IPS-15b (cell line): ENCODE measurements around the gene MIDN.

Experiments used
- H3K27me3 ChIP-seq: one replicate; pipeline ENCODE4 v1.6.1; 2013; ENCODE audit warnings: low read length; ENCODE audit not compliant: control insufficient read depth, insufficient read depth
- H3K36me3 ChIP-seq: one replicate; pipeline ENCODE4 v1.6.1; 2013; ENCODE audit warnings: low read length; ENCODE audit not compliant: control insufficient read depth, insufficient read depth
- H3K4me1 ChIP-seq: one replicate; pipeline ENCODE4 v1.6.1; 2013; ENCODE audit warnings: mild to moderate bottlenecking, low read length; ENCODE audit not compliant: control insufficient read depth, insufficient read depth
- H3K4me3 ChIP-seq: one replicate; pipeline ENCODE4 v1.5.1; 2013; ENCODE audit warnings: low read depth, low read length
- H3K9ac ChIP-seq: one replicate; pipeline ENCODE4 v1.6.1; 2013; ENCODE audit warnings: low read depth, mild to moderate bottlenecking, low read length
- H3K9me3 ChIP-seq: one replicate; pipeline ENCODE4 v1.6.1; 2013; ENCODE audit warnings: mild to moderate bottlenecking, low read length; ENCODE audit not compliant: control insufficient read depth, insufficient read depth

The MIDN gene

GRCh38 chr19:1223018-1223855 is 25.1 kb upstream of the MIDN start:
- Histone ChIP-seq H3K9me3 (no peaks in the 10 kb centered on the region), H3K4me1 (no peaks in the 10 kb centered on the region), H3K27me3 (no peaks in the 10 kb centered on the region), H3K36me3 (peaks cover 67% of the 10 kb centered on the region), H3K9ac (no peak overlapping the region), H3K4me3 (no peak overlapping the region)

DNA sequence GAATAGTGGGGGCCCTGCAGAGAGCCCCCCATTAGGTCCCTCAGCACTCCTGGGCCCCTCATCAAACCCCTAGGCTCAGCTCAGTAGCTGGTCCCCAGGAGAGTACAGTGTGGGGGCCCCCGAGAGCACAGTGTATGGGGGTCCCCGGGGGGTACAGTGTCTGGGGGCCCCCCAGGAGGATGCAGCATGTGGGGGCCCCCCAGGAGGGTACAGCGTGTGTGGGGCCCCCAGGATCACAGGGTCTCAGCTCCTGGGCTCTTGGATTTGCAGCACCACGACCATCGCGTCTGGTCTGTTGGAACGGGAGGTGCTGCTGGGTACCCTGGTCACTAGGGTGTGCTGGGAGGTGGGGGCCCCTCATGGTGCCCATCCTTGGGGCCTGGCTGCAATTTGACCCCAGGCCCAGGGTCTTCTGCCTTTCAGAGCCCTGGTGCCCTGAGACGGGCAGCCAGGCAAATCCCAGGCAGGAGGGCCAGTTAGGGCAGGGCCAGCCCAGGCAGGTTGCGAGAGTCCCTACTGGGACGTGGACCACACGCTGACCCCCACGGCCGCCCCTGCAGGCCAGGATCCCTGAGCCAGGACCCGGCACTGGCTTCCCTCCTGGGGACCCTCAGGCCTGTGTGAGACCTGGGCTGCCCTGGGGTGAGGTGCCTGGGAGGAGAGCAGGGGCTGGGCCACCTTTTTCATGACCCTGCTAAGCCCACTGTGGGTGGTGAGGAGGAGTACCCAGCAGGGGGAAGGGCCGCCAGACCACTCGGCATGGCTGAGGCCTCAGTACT is 24.1 kb upstream of the MIDN start:
- no peaks in the 10 kb centered on the region for H3K4me1 ChIP-seq
- H3K4me3 ChIP-seq = no peak overlapping the region
- H3K9me3 ChIP-seq = no peaks in the 10 kb centered on the region
- H3K36me3 ChIP-seq = peaks cover 64% of the 10 kb centered on the region
- no peak overlapping the region for H3K9ac ChIP-seq
- no peaks in the 10 kb centered on the region for H3K27me3 ChIP-seq

DNA sequence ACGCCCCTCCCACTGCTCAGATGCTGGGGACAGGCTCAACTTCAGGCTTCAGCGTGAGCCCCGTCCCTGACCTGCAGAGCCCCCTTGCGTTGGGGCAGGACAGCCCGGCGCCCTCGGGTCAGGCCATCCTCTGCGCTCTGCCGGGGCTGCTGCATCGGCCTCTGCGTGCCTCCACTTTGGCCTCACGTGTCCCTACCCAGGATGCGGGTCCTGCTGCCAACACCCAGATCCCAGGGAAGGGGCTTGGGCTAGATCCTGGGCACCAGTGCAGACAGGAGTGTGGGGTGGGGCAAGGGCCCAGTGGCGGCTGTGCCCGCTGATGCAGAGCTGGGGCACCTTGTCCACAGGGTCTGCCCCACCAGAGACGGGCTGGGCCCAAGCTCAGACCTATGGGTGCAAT is 23.5 kb upstream of the MIDN start:
- no peak overlapping the region for H3K4me3 ChIP-seq
- H3K9me3 ChIP-seq = no peaks in the 10 kb centered on the region
- no peak overlapping the region for H3K9ac ChIP-seq
- H3K4me1 ChIP-seq = no peaks in the 10 kb centered on the region
- H3K27me3 ChIP-seq = no peaks in the 10 kb centered on the region
- H3K36me3 ChIP-seq = peaks cover 63% of the 10 kb centered on the region

- peaks cover 58% of the 10 kb centered on the region for H3K36me3 ChIP-seq
- no peaks in the 10 kb centered on the region for H3K27me3 ChIP-seq
- H3K9me3 ChIP-seq = no peaks in the 10 kb centered on the region
- no peaks in the 10 kb centered on the region for H3K4me1 ChIP-seq
- no peak overlapping the region for H3K9ac ChIP-seq
- no peak overlapping the region for H3K4me3 ChIP-seq
Observed at GRCh38 chr19:1225440-1226226, 22.8 kb upstream of the MIDN start.

GRCh38 chr19:1226227-1226518 is 22.2 kb upstream of the MIDN start:
- Histone ChIP-seq H3K36me3 (peaks cover 52% of the 10 kb centered on the region), H3K9ac (no peak overlapping the region)

DNA sequence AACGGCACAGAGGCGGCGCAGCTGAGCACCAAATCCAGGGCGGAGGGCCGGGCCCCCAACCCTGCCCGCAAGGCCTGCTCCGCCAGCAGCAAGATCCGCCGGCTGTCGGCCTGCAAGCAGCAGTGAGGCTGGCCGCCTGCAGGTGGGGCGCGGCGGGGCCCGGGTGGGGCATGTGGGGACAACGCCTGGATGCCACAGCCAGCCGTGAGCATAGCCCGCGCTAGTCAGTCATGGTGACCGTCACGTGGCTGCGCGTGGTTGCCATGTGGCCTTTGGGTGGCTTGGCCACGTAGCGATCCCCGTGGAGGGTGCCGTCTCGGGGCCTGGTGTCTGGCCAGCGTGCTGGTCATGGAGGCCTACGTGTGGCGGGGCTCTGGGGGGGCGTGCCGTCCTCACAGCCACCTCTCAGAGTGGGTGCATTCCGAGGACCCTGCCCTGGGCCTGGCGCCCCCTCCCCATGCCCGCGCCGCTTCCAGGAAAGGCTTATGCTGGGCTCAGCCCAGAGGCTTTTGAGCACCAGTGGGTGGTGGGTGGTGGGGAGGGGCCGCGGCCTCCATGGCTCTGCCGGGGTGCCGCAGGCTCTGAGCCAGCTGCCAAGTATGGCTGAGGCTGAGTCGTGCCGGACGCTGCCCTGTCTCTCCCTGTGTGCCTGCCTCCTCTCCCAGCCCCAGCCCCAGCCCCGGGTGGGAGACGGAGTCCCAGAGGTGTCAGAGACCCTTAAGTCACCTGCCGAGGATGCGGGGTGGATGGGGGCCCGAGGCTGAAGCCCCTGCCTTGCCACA is 21.7 kb upstream of the MIDN start:
- H3K9me3 ChIP-seq = no peaks in the 10 kb centered on the region
- no peaks in the 10 kb centered on the region for H3K4me1 ChIP-seq
- H3K9ac ChIP-seq = no peak overlapping the region
- no peak overlapping the region for H3K4me3 ChIP-seq
- peaks cover 47% of the 10 kb centered on the region for H3K36me3 ChIP-seq
- no peaks in the 10 kb centered on the region for H3K27me3 ChIP-seq

More at GRCh38 chr19:1226227-1226518, 22.2 kb upstream of the MIDN start:
- no peaks in the 10 kb centered on the region for H3K9me3 ChIP-seq
- no peaks in the 10 kb centered on the region for H3K27me3 ChIP-seq
- H3K4me1 ChIP-seq = no peaks in the 10 kb centered on the region
- H3K4me3 ChIP-seq = no peak overlapping the region

- no peaks in the 10 kb centered on the region for H3K27me3 ChIP-seq
- no peak overlapping the region for H3K4me3 ChIP-seq
- H3K36me3 ChIP-seq = peaks cover 50% of the 10 kb centered on the region
- H3K9ac ChIP-seq = no peak overlapping the region
- no peaks in the 10 kb centered on the region for H3K9me3 ChIP-seq
- no peaks in the 10 kb centered on the region for H3K4me1 ChIP-seq
Observed at GRCh38 chr19:1227304-1228054, 20.9 kb upstream of the MIDN start.

GRCh38 chr19:1228161-1228957 is 20.0 kb upstream of the MIDN start:
- Histone ChIP-seq H3K4me1 (no peaks in the 10 kb centered on the region), H3K9me3 (no peaks in the 10 kb centered on the region), H3K9ac (no peak overlapping the region), H3K27me3 (no peaks in the 10 kb centered on the region), H3K36me3 (peaks cover 45% of the 10 kb centered on the region), H3K4me3 (no peak overlapping the region)

- peaks cover 47% of the 10 kb centered on the region for H3K36me3 ChIP-seq
- no peak overlapping the region for H3K4me3 ChIP-seq
- H3K9me3 ChIP-seq = no peaks in the 10 kb centered on the region
- H3K27me3 ChIP-seq = no peaks in the 10 kb centered on the region
- no peaks in the 10 kb centered on the region for H3K4me1 ChIP-seq
- H3K9ac ChIP-seq = no peak overlapping the region
Observed at GRCh38 chr19:1229056-1229923, 19.1 kb upstream of the MIDN start.
